GM12891 (cell line): ENCODE measurements around the gene ANKRD28.

Experiments used
- DNase-seq: peaks from one replicate; pipeline ENCODE4 v3.0.0; 2011; ENCODE audit warnings: low spot score; ENCODE audit not compliant: insufficient read length
- FAIRE-seq: peaks from 2 replicates; lab custom pipeline; 2011; peaks lifted over from hg19 to GRCh38; lab: Jason Lieb, UNC
- PAX5 ChIP-seq: IDR thresholded peaks from 2 replicates; pipeline ENCODE4 v1.6.1; 2011; ENCODE audit warnings: low read length, moderate library complexity, mild to moderate bottlenecking; ENCODE audit not compliant: insufficient read depth, severe bottlenecking
- POLR2A ChIP-seq: IDR thresholded peaks from 2 replicates; pipeline ENCODE4 v1.6.1; 2011; ENCODE audit warnings: low read depth, low read length, control low read depth
- POLR2AphosphoS5 ChIP-seq: IDR thresholded peaks from 2 replicates; pipeline ENCODE4 v1.6.1; 2011; ENCODE audit warnings: low read depth, low read length, control low read depth
- POU2F2 ChIP-seq: IDR thresholded peaks from 2 replicates; pipeline ENCODE4 v1.6.1; 2011; ENCODE audit warnings: low read depth, mild to moderate bottlenecking, control low read depth, low read length, moderate library complexity
- SPI1 ChIP-seq: IDR thresholded peaks from 2 replicates; pipeline ENCODE4 v1.6.1; 2011; ENCODE audit warnings: low read depth, low read length, control low read depth
- TAF1 ChIP-seq: IDR thresholded peaks from 2 replicates; pipeline ENCODE4 v1.6.1; 2011; ENCODE audit warnings: low read depth, low read length, control low read depth

ANKRD28 gene

DNA sequence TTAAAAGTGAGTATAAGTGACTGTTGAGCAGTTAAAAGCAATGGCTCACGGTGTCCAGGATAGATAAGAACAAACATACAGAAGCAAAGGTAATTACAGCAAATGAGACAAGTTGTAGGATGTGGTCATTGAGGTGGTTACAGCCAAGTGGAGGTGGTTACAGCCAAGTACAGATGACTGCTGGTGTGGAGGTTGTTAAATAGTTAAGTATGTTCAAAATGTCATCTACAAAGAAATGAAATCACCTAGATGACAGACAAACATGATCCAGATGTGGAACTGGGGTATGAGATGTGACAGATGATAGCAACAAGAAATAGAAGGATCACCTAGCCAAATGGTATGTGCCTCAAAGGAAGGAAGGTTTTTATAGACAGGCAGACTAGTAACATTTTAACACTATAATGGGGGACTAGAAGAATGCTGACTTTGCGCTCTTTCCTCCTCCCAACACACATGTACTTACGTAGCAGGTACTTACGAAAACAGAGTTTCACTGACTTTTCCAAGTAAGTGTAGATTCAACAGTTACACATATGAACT, 6.8 kb upstream of the ANKRD28 start:
- FAIRE-seq (no peak), DNase-seq (no peak)
- TF ChIP-seq POLR2A (no peak), POU2F2 (no peak), PAX5 (no peak), TAF1 (no peak), POLR2AphosphoS5 (no peak), SPI1 (no peak)

DNA sequence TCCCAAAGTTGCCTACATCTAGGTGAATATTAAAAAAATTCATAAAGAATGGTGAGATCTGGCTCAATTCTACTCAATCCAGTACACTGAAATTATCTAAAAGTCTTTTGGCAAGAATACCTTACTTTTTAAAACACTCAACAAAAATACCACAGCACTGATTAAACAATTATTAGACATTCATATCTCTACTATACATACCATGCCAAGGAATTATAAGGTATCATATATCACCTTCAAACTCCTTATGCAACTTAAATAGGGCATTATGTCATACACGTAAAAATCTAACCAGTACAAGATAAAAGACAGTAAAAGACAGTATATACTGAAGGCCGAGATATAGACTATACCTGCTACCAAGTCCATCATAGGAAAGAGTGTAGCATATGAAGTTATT, 6.1 kb upstream of the ANKRD28 start:
- no peak for TF ChIP-seq SPI1
- no peak for TF ChIP-seq POU2F2
- TF ChIP-seq PAX5, result no peak
- TF ChIP-seq TAF1, result no peak
- TF ChIP-seq POLR2A, result no peak
- TF ChIP-seq POLR2AphosphoS5, result no peak
- DNase-seq (no peak), FAIRE-seq (no peak)

DNA sequence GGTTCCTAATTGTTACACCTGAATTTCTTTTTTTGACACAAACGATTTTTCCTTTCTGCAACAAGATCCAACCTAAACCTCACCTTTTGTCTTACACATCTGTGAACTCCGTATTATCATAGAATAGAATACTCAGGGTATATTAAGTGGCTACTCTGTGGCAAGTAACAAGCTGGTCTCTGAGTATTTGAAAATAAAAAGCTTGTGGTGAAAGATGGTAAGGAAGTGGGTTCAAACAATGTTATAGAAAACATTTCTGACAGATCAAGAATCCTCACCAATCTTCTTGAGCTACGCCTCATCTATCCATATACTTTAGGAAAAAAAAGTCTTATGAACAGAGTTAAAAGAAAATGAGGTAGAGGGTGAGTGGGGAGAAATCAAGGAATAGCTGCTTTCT, 3.5 kb upstream of the ANKRD28 start:
- FAIRE-seq, result no peak
- TF ChIP-seq PAX5 (no peak), POLR2A (no peak), POU2F2 (no peak), SPI1 (no peak), TAF1 (no peak), POLR2AphosphoS5 (no peak)
- DNase-seq, result no peak

DNA sequence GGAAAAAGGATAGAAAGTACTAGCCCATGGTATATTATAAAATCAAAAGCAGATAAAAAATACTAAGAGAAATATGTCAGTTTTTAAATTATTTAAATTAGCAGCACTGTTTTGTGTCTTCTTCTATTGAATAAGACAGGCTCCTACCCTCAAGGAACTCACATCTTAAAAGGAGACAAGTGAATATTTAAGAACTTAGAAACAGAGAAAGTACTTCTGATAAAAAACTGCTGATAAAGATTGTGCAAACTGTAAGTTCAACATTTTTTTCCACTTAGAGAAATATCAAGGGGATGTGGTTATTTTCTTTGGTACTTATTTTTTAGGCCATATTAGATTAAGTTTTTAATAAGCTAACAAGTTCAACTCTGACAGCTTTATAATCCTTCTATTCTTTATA, 3.0 kb upstream of the ANKRD28 start:
- no peak for TF ChIP-seq POLR2AphosphoS5
- TF ChIP-seq PAX5, result no peak
- TF ChIP-seq TAF1, result no peak
- TF ChIP-seq POLR2A, result no peak
- no peak for TF ChIP-seq SPI1
- TF ChIP-seq POU2F2, result no peak
- DNase-seq, result no peak
- FAIRE-seq, result no peak

DNA sequence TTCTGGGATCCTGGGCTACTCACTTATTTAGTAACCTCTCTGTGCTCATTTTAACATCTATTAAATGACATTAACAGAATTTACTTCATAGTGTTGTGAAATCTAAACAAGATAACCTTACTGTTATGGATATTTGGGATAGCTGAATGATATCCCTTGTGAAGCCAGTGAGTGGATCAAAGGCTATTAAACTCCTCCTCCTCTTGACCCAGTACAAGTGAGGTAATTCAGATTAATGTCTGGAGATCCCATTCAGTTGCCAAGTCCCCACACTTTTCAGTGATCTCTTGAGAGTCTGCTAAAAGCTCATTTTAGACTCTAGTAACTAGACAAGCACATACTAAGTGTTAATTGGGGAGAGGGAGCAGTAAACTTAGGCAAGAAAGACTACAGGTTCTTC, 2.5 kb upstream of the ANKRD28 start:
- peak; percentile 43 for FAIRE-seq
- TF ChIP-seq POLR2AphosphoS5 (no peak), POU2F2 (no peak), POLR2A (no peak), PAX5 (no peak), SPI1 (no peak), TAF1 (no peak)
- DNase-seq, result no peak

DNA sequence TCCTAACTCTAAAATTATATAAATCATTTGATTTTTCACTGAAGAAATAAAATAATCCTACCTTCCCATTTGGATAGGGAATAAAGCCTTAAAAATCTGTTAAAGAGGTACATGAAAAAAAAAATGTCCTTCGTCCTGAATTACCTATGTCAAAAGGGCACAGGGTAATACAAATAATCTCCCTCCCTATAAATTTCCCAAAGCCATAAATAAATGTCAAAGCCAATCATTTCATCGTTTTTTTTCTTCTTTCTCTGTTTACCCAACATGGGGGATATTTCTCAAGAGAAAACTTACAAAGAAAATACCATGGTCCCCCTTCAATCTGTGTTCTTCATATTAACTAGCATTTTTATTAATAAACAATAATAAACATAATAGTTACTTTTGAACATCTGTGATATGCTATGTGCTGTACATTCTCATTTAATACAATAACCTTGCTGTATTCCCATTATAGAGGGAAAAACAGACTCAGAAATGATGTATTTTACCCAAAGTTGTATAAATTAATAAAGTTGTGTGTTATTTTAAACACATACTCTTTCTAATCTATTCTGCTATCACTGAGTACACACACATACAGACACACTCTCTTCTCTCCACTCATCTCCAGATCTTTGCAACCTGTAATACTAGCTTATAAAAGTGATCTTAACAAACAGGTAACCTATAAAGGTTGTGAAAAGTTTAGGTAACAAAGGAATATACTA, 910 bp upstream of the ANKRD28 start:
- DNase-seq, result no peak
- TF ChIP-seq POU2F2 (no peak), POLR2A (no peak), TAF1 (no peak), SPI1 (no peak), POLR2AphosphoS5 (no peak), PAX5 (no peak)
- FAIRE-seq, result no peak

DNA sequence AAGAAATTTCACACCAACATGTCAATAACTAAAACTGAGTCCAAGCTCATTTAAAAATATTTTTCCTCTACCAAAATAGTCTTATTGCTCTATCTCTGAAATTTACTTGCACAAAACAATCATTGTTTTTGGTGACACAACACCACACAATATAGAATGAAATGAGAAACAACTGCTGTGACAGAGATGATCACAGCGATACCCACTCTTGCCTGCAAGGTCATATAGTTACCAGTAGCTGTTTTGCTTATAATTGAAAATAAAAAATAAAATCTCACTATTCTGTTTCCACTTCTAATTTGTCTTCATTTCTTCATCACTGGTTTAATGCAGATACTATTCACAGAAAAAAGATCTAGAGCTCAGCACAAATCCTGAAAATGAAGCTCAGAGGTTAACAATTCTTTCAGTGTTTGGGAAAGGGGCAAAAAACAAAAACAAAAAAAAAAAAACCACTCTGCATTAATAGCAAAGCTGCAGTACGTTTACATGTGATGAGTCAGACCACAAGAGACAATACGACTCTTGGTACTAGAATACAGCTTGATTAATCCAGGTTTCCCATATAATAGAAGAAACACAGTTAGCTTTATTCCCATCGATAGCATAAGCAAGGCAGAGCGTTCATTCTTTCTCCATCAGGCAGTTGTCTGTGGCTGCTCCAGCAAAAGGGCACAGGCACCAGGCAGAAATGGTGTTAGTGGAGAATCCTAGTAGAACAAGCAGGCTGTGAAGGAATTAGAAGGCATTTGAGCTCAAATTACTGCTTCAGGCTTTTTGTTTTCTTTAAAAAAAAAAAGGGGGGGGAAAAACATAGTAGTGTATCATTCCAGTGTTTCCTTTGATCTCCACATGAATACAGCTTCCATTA, 773 bp downstream of the ANKRD28 start:
- DNase-seq (no peak), FAIRE-seq (no peak)

DNA sequence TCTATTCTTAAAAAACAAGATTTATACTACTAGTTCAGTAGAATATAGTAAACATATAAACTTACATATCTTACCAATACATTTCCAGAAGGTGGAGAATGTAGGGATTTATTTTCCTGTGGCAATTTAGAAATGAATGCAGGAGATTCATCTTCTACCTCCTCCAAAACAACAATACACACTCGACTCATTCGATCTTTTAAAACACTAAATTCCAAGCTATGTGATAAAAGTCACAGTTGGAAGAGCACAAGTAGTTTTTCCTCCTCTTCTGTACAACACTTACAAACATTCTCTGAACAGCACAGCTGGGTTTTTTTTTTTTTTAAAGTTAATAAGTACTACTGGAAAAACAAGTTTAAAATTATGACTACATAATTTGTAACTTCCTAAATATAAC, 1.4 kb downstream of the ANKRD28 start:
- DNase-seq (no peak), FAIRE-seq (no peak)
- no peak for TF ChIP-seq POLR2A
- 0 out of 2 replicates have a peak, but pooled peaks have one; percentile 5 for TF ChIP-seq POLR2AphosphoS5

More for the DNA sequence above, 773 bp downstream of the ANKRD28 start:
- peak; percentile 16; the same call in 1 of the 2 replicates for TF ChIP-seq POLR2AphosphoS5
- no peak; the same call in 1 of the 2 replicates for TF ChIP-seq POLR2A

DNA sequence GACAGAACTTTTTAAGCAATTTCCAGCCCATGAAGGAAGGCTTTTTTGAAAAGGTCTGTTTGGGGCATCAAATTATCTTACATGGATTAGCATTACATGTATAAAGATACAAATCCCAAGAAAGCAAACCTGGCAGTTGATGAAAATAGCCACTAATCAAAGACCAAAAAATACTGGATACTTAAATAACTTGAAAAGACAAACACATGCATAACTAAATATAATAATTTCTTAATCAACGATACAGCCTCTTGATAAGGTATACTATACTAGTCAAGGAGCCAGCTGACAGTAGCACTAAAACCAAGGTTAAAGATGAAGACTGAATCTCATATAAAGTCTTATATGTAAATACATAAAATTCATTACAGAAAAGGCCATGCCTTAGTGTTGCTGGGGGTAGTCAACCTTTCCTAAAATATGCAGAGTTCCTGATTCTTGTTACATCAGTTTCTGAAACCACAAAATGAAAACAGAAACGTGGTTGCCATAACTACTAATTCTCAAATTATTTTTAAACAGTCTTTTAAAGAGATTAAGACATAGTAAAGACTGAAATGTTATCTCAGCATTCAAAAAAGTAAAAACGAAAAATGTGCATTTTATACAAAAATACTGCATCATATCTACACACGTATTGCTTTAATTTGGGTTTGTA, 2.0 kb downstream of the ANKRD28 start:
- TF ChIP-seq POU2F2 (0 out of 2 replicates have a peak, but pooled peaks have one; percentile 31), PAX5 (no peak), SPI1 (peak; percentile 44; the same call in 1 of the 2 replicates)
- DNase-seq, result no peak
- FAIRE-seq, result peak; percentile 48
